Inflammatory macrophage (primary cell): ENCODE measurements around the gene CYLD.

Source experiments
- DNase-seq, 2 donors: peaks; one replicate each; pipeline ENCODE4 v3.0.0-alpha.2; 2020 to 2022

The CYLD gene

DNA sequence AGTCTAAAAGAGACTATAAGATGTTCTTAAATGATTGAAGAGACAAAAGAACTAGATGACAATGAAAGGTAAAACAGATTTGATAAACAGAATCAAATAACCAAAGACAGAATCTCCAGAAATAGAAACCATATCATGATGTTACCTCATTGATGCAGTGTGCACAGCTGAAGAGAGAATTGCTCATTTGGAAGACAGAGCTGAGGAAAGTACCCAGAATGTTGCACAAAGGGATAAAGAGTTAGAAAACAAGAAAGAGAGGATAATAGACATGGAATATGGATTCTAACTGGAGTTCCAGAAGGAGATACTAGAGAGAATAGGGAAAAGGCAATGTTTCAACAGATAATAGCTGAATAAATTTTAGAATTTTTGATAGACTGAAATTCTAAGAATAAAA lies 47.9 kb downstream of the CYLD start:
- DNase-seq, result no peak

- no peak for DNase-seq
Measured at GRCh38 chr16:50791522-50791921, 49.6 kb downstream of the CYLD start.

- DNase-seq, result no peak
Measured at GRCh38 chr16:50796829-50797228, 54.9 kb downstream of the CYLD start.

DNA sequence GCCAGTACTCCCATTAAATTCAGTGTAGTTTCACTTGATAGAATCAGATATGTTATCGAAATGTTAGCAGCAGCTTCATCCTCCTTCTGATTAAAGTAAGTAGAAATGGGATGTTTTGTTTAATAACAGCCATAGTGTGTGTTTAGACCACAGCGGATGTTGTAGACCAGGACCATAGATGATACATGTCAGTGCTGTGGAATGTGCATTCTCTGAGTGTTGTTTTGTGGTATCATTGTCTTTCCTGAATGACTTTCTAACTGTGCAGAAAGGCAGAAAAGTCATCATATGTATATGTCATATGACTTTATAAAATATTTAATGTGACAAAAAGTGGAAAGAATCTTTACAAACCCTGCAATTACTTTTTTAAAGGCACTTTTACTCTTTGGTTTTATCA lies 55.6 kb downstream of the CYLD start:
- DNase-seq, result no peak

DNA sequence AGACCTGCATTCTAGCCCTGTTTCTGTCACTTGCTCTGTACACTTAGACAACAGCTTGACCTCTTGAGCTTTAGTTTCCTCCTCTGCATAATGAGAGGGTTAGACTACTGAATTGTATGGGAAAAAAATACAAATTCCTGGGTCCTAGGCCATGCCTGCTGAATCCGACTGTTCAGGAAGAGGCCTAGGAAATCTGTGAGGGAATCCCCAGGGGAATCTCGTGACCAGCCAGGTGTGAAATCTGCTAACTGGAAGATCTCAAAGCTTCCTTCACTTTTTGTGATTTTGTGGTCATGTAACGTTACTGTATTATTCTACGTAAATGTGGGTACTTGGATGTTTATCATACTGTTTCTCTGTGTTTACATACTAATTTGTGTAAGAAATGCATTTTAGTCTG lies 58.2 kb downstream of the CYLD start:
- DNase-seq, result no peak

- DNase-seq, result no peak
Measured at GRCh38 chr16:50801036-50801435, 59.1 kb downstream of the CYLD start.

- no peak for DNase-seq
Measured at GRCh38 chr16:50802000-50802399, 60.1 kb downstream of the CYLD start.

DNA sequence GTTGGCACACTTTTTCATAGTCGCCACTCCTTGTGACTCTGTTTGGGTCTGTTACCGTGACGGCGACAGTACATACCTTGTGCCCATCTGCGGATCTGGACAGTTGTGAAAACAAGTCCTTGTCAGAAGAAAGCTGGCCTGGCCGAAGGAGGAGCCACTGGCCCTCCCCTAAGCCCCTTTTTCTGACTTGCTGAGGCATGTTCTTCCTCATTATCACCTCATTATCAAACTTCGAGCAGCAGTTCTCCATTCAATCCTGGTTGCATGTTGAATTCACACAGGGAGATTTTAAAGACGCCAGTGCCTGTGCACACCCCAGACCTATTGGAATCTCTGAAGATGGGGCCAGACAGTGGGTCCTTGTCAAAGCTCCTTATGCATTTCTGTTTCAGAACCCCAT lies 61.1 kb downstream of the CYLD start:
- DNase-seq, result no peak

DNA sequence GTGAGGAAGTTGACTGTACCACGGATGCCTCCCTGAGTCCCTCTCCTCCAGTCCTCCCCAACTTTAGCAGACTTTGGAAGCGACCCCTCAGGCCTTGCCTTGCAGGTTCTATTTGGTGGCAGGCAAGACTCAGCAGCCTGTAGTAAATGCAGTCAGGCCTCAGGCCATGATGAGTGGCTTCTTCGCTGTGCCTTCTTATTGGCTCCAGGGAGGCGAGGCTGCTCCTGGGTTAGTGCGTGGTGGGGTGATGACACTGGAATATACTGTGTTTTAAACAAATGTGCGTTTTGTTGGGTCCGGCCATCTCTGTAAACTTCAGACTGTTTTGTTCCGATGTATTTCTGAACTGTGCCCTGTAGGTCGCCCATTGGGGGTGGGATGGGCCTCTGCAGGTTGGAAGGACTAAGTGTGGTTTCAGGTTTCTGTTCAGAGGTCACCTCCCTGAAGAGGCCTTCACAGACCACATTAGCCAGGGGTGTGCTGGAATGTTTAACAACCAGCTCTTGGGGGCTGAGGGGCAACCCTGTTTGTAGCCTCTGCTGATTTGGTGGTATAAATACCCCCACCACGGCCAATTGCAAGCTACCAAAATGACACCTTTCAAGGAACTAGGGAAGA lies 62.5 kb downstream of the CYLD start:
- DNase-seq, result no peak

GRCh38 chr16:50806099-50807062 lies 64.5 kb downstream of the CYLD start:
- DNase-seq, result peak; percentile 86 to 89

GRCh38 chr16:50808929-50809538 lies 67.1 kb downstream of the CYLD start:
- no peak for DNase-seq

- no peak for DNase-seq
Measured at GRCh38 chr16:50809561-50809960, 67.7 kb downstream of the CYLD start.

DNA sequence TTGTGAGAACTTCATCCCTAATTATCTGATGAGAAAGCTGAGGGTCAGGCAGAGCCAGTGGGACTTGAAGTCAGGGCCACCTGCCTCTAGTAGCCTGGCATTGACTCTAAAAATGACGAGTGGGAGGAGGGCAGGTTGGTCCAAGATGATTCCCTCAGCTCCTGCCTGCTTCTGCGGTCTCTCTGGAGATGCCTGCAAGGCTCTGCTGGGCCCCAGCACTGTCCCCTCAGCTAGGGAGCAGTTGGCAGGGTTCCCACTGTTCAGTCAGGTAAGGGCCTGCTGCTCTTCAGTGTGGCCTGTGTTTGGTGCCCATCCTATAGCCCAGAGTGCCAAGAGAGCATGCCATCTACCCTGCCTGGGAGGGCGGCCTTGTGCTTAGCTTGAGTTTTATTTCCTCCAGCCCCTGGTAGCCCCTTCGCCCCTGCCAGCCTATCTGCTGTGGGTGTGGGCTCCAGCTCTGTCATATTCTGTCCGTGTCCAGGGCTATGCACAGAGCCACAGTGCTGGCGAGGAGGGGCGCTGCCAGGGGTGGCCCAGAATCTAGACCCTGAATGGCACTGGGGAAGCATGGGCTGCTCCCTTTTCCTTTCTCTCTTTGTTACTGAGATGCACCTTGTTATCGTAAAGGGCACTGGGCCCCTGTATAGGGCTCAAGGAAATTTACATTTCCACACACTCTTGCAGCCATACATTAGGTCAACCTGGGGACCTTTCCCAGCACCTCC lies 68.5 kb downstream of the CYLD start:
- no peak for DNase-seq

- DNase-seq, result no peak
Measured at GRCh38 chr16:50812046-50812445, 70.2 kb downstream of the CYLD start.

DNA sequence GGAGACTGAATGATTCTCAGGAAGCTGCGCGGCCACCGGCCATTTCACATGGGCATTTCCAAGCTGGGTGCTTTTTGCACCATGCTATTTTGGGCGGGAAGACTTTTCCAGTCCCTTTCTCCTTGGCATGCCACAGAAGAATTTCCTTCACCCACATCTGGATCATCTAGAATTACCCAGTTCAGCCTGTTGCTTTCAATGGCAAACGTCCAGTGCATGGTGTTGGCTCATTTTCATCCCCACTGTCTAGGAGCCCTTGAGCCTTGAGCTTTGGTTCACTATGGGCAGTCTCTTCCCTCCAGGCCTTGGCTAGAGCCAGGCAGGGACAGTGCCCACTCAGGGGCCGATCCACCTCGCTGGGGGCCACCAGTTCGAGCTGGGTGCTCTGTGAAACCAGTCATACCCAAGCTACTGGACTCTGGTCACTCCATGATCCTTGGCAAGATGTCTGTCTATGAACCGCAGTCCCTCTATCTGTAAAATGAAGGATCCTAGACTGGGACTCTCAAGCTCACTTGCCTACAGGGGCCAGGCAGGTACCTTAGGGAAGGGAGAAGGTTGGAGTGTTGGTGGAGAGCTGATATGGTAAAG lies 71.1 kb downstream of the CYLD start:
- DNase-seq, result no peak

GRCh38 chr16:50814052-50814451 lies 72.2 kb downstream of the CYLD start:
- DNase-seq, result no peak

GRCh38 chr16:50814541-50814940 lies 72.7 kb downstream of the CYLD start:
- no peak for DNase-seq

DNA sequence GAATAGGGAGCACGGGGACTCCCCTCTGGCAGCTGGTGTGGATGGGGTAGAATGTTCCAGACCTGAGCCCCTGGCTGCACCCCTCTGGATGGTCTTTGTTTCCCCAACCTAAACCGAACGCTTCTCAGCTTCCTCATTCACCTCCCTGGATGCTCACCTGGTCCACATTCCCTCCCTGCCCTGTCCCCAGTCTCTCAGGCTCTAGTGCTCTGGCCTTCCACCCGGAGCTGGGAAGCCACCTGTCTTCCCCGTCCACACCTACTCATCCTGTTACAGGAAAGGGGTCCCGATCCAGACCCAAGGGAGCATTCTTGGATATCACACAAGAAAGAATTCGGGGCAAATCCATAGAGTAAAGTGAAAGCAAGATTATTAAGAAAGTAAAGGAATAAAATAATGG lies 73.5 kb downstream of the CYLD start:
- DNase-seq, result no peak

DNA sequence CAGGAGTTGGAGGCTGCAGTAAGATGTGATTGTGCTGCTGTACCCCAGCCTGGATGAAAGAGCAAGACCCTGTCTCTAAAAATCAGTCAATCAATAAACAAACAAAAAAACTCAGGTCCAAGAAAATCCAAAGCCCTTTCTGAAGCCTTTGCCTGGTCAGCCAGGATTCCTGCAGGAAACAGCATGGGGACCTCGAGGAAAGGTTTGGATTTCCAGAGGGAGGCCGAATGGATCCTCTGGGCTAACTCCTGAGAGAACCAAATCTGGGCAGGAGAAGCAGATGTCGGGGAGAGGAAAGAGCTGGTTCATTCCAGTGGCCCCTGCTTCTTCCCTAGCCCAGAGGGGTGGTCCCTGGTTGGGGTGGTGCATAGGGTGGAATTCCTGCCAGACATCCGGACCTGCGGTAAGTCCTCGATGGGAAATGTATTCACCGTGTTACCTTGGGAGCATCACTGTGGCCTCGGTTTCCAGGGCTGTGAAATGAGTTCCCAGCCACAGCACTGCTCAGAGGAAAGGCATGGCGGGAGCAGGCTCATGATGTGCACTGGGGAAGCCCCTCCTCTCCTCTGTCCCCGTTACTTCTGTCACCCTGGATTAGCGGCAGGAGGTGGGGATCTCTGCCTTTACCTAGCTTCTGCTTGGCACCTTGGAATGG lies 75.1 kb downstream of the CYLD start:
- no peak for DNase-seq

DNA sequence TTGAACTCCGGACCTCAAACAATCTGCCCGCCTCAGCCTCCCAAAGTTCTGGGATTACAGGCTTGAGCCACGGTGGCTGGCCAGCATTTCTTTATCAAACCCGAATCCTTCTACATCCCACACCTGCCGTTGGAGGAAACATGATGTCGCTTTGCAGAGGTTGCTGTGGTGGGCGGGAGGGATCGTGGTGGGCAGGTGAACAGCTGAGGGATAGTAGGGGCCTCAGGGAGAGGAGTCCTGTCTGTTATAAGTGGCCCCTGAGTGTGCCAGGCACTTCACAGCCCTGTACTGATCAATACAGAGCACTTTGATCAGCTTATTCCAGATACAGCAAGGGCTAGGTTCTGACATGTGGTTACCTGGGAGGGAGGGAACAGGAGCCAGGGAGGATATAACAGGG lies 76.5 kb downstream of the CYLD start:
- no peak for DNase-seq

DNA sequence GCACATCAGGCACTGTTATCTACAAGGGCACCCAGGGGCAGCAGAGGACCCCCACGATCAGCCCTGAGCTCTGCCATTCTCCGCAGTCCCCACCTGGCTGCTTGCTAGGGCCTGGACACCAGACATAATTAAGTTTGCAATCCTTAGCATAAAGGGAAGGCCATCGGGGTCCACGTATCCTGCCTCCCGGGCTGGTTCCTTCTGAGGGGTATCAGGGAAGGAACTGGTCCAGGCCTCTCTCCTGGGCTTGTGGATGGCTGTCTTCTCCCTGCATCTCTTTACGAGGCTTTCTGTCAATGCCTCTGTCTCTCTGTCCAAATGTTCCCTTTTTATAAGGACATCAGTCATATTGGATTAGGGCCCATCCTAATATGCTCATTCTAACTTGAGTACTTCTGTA lies 77.8 kb downstream of the CYLD start:
- DNase-seq, result no peak

DNA sequence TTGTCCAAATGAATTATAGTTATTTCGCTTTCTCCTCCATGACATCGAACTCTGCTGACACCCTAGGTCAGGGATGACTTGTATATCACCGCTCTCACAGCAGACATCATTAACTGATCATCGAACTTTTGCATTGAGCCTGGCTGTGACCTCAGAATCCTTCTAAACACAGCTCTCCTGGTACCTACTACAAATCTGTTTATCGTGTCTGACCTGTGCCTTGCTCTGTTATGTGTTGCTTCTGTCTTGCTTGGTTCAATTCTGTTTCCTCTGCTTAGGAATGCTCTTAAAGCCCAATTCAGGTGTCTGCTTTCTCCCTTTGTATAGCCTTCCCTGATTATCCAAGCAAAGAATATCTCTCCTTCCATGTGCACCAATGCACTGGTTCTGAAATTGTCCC lies 78.3 kb downstream of the CYLD start:
- DNase-seq, result no peak
